ENCODE measurements around the gene CRABP2. TPM values are rescaled to one million over a fixed set of nuclear protein-coding genes. Genes with fewer than 3 reads are reported as not detected.

The CRABP2 gene
- total and polyA plus RNA-seq, 10 of the 15 experiments (the other 5 are each of a cell fraction or from before 2014, with no cell fraction given) = 0.21 to 1.3 (median 0.41) TPM

GRCh38 chr1:156711011-156711817 is 5.8 kb upstream of the CRABP2 start (continued):
- TF ChIP-seq RCOR1 (conservative IDR thresholded peaks at IDR 0.05; ENCODE audit: low read depth, low read length) = no peak

DNA sequence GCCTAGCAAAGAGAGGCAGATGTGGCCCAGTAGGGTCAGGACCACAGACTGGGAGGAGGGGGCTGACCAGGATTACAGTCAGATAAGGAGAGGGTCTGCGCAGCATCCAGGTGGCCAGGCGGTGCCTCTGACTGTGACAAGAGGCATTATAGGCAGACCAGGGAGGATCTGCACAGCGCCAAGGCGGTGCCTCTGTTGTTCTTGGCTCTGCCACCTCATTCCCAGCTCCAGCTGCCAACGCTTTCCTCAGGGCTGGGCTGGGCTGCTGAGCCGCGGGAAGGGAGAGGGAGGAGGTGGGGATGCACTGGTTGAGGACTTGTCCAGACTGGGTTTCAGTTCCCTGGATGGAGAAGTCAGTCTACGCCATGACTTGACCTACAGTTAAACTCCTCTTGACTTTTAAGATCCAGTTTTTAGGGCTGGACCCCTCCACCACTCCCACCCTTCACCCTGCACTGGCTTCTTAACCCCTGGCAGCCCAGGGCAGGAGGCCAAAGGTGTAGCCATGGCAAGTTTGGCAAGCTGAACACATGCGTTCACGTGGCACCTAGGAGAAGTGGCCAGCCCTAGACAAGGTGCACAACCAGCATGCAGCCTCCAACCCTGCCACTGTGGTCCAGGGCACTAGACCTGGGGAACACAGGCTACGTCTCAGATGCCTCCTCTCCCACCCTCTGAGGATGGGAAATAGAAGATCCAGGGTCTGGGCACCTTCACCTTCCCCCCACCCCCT is 4.5 kb upstream of the CRABP2 start:
- intact Hi-C loops (cut with micrococcal nuclease; ENCODE audit: unreplicated experiment) (no loop called here), in situ Hi-C loops (cut with MboI) (no loop called here)
- H4K20me1 ChIP-seq (ENCODE audit: control insufficient read depth, insufficient read depth) = no peaks in the 10 kb centered on the region
- no peaks in the 10 kb centered on the region for H3K9me3 ChIP-seq (replicated peaks; ENCODE audit: control insufficient read depth, insufficient read depth, low read length)
- H3K79me2 ChIP-seq (ENCODE audit: control insufficient read depth, insufficient read depth, low read length) = no peaks in the 10 kb centered on the region
- 70% methylated on average over 11 of the region's 11 CpGs for WGBS (ENCODE audit: insufficient coverage, insufficient replicate concordance, low lambda C conversion rate, missing lambda C conversion rate)
- peaks cover 6% of the 10 kb centered on the region for H3K4me1 ChIP-seq (ENCODE audit: control insufficient read depth, insufficient read depth, low read length)
- H3K9ac ChIP-seq (ENCODE audit: control insufficient read depth, insufficient read depth, low read length) = no peak overlapping the region
- no peak overlapping the region for H2AFZ ChIP-seq (ENCODE audit: control insufficient read depth, low read depth, low read length)
- SMC1A ChIA-PET (ENCODE audit: uncharacterized antibody, unreplicated experiment) = interaction anchor here (0.6 kb wide), 1 partner anchor 104 kb away, joined by 3 read pairs; no protein-coding TSS in a partner anchor
- POLR2A ChIA-PET = no interaction called here
- H3K27ac ChIP-seq (ENCODE audit: control insufficient read depth, insufficient read depth) = no peak overlapping the region
- no peak for FAIRE-seq
- H3K36me3 ChIP-seq (ENCODE audit: control insufficient read depth in 2 of 2, insufficient read depth in 2 of 2, low read length in 1 of 2) = no peaks in the 10 kb centered on the region; a peak in 2 of 4 replicates
- no peak for DNase-seq (ENCODE audit: low read depth, low spot score)
- BruUV-seq (replicated peaks) = no TSS peak
- no peak for ATAC-seq
- RAD21 ChIA-PET (ENCODE audit: unreplicated experiment) = no interaction called here
- no peak overlapping the region for H3K4me3 ChIP-seq
- TF ChIP-seq STAT1 (conservative IDR thresholded peaks at IDR 0.05) = no peak
- H3K27me3 ChIP-seq (replicated peaks in 1 of 2; ENCODE audit: control insufficient read depth in 2 of 2, insufficient read depth in 2 of 2, low read length in 1 of 2) = peaks cover 5 to 7% of the 10 kb centered on the region in 2 experiments
- no peak overlapping the region for H3K4me2 ChIP-seq (ENCODE audit: control insufficient read depth, insufficient read depth)
- CTCF ChIA-PET = interaction anchor here (0.6 to 10.0 kb wide), 3 partner anchors 16 to 27 kb away, joined by 3 to 68 read pairs (median 30); no protein-coding TSS in a partner anchor

- in situ Hi-C loops (cut with MboI) = no loop called here
- Histone ChIP-seq H3K9me3 (replicated peaks; ENCODE audit: control insufficient read depth, insufficient read depth, low read length) (no peaks in the 10 kb centered on the region), H3K4me2 (ENCODE audit: control insufficient read depth, insufficient read depth) (no peak overlapping the region), H3K4me1 (ENCODE audit: control insufficient read depth, insufficient read depth, low read length) (peaks cover 6% of the 10 kb centered on the region), H3K9ac (ENCODE audit: control insufficient read depth, insufficient read depth, low read length) (no peak overlapping the region), H4K20me1 (ENCODE audit: control insufficient read depth, insufficient read depth) (no peaks in the 10 kb centered on the region; the same call in 1 of the 2 replicates), H3K27ac (ENCODE audit: control insufficient read depth, insufficient read depth) (no peak overlapping the region), H2AFZ (ENCODE audit: control insufficient read depth, low read depth, low read length) (no peak overlapping the region), H3K36me3 (ENCODE audit: control insufficient read depth in 2 of 2, insufficient read depth in 2 of 2, low read length in 1 of 2) (no peaks in the 10 kb centered on the region; a peak in 2 of 4 replicates), H3K4me3 (no peak overlapping the region), H3K27me3 (replicated peaks in 1 of 2; ENCODE audit: control insufficient read depth in 2 of 2, insufficient read depth in 2 of 2, low read length in 1 of 2) (peaks cover 8 to 10% of the 10 kb centered on the region in 2 experiments), H3K79me2 (ENCODE audit: control insufficient read depth, insufficient read depth, low read length) (no peaks in the 10 kb centered on the region)
- ATAC-seq = no peak
- no peak for FAIRE-seq
- intact Hi-C loops (cut with micrococcal nuclease; ENCODE audit: unreplicated experiment) = no loop called here
- ChIA-PET CTCF (interaction anchor here (3.6 to 9.5 kb wide), 3 partner anchors 18 to 82 kb away, joined by 24 to 157 read pairs (median 53); partner anchors contain the start of genes ISG20L2 and METTL25B), POLR2A (no interaction called here), SMC1A (ENCODE audit: uncharacterized antibody, unreplicated experiment) (interaction anchor here (0.6 to 1.9 kb wide), 3 partner anchors 17 to 104 kb away, joined by 3 to 8 read pairs (median 5); no protein-coding TSS in a partner anchor), RAD21 (ENCODE audit: unreplicated experiment) (no interaction called here)
- no TSS peak for BruUV-seq (replicated peaks)
- WGBS (ENCODE audit: insufficient coverage, insufficient replicate concordance, low lambda C conversion rate, missing lambda C conversion rate) = 68% methylated on average over 4 of the region's 4 CpGs
- TF ChIP-seq BHLHE40 (IDR thresholded peaks at IDR 0.05; ENCODE audit: borderline replicate concordance in 1 of 2, low read depth in 2 of 2, low read length in 1 of 2) (no peak), ATF3 (IDR thresholded peaks at IDR 0.05; ENCODE audit: borderline replicate concordance, extremely low read depth, low read depth, low read length) (no peak), MTA3 (IDR thresholded peaks at IDR 0.05; ENCODE audit: borderline replicate concordance, low read length) (no peak), CBFB (IDR thresholded peaks at IDR 0.05; ENCODE audit: low read depth) (no peak), ZNF274 (IDR thresholded peaks at IDR 0.05; ENCODE audit: insufficient read depth, insufficient read length) (no peak), PML (IDR thresholded peaks at IDR 0.05; ENCODE audit: low read length) (no peak), HDGF (IDR thresholded peaks at IDR 0.05) (no peak)
- DNase-seq (ENCODE audit: low read depth, low spot score) = no peak
Measured at GRCh38 chr1:156709031-156709430, 3.6 kb upstream of the CRABP2 start.

Measured in GM12878 (cell line).